GM18520 (cell line): ENCODE results near the gene TOLLIP.
"Not testable (repeated sequence)": the region's sequence is repeated elsewhere in the genome, so short reads cannot be mapped to it uniquely, and the experiment has no call there.

ENCODE experiments used
- ATAC-seq: cut with Tn5 transposase; IDR thresholded peaks from one replicate; pipeline ENCODE4 v1.9.1; 2021; ENCODE audit not compliant: unreplicated experiment

TOLLIP gene

GRCh38 chr11:1266976-1267375 lies 42.5 kb downstream of the TOLLIP start:
- ATAC-seq = not testable (repeated sequence)

- not testable (repeated sequence) for ATAC-seq
These were observed 44.0 kb downstream of the TOLLIP start for GRCh38 chr11:1265480-1265879.

GRCh38 chr11:1264444-1264843 lies 45.0 kb downstream of the TOLLIP start:
- not testable (repeated sequence) for ATAC-seq

GRCh38 chr11:1263010-1263409 lies 46.4 kb downstream of the TOLLIP start:
- ATAC-seq = no peak

- no peak for ATAC-seq
These were observed 47.0 kb downstream of the TOLLIP start for GRCh38 chr11:1262172-1263006.

GRCh38 chr11:1261241-1262071 lies 48.0 kb downstream of the TOLLIP start:
- ATAC-seq = no peak

- ATAC-seq = no peak
These were observed 48.8 kb downstream of the TOLLIP start for GRCh38 chr11:1260620-1261019.

GRCh38 chr11:1260023-1260501 lies 49.4 kb downstream of the TOLLIP start:
- ATAC-seq = no peak

- no peak for ATAC-seq
These were observed 49.9 kb downstream of the TOLLIP start for GRCh38 chr11:1259561-1259960.

- no peak for ATAC-seq
These were observed 50.4 kb downstream of the TOLLIP start for GRCh38 chr11:1259076-1259461.

- ATAC-seq = no peak
These were observed 50.9 kb downstream of the TOLLIP start for GRCh38 chr11:1258401-1259075.

- ATAC-seq = no peak
These were observed 51.5 kb downstream of the TOLLIP start for GRCh38 chr11:1257916-1258315.

- ATAC-seq = no peak
These were observed 52.1 kb downstream of the TOLLIP start for GRCh38 chr11:1257366-1257765.

- no peak for ATAC-seq
These were observed 53.0 kb downstream of the TOLLIP start for GRCh38 chr11:1256257-1257045.

GRCh38 chr11:1255151-1255550 lies 54.3 kb downstream of the TOLLIP start:
- no peak for ATAC-seq

GRCh38 chr11:1254733-1255132 lies 54.7 kb downstream of the TOLLIP start:
- no peak for ATAC-seq

- ATAC-seq = no peak
These were observed 55.3 kb downstream of the TOLLIP start for GRCh38 chr11:1254086-1254648.

- no peak for ATAC-seq
These were observed 56.3 kb downstream of the TOLLIP start for GRCh38 chr11:1253103-1253485.

- ATAC-seq = no peak
These were observed 56.9 kb downstream of the TOLLIP start for GRCh38 chr11:1252371-1253102.
